GM06990 (cell line): ENCODE measurements around the gene HES1.

Experiments used
- DNase-seq: peaks from one replicate; pipeline ENCODE4 v3.0.0-alpha.2; 2011; ENCODE audit not compliant: insufficient read length; ENCODE audit errors: extremely low read depth
- H3K27me3 ChIP-seq: replicated peaks from 2 replicates; pipeline ENCODE4 v1.6.0; 2011; ENCODE audit warnings: low read length; ENCODE audit not compliant: control insufficient read depth, insufficient read depth
- H3K36me3 ChIP-seq: 2 replicates; pipeline ENCODE4 v1.5.1; 2011; ENCODE audit warnings: low read length; ENCODE audit not compliant: control insufficient read depth, insufficient read depth
- H3K4me3 ChIP-seq: replicated peaks from 2 replicates; pipeline ENCODE4 v1.5.1; 2011; ENCODE audit warnings: low read depth, mild to moderate bottlenecking, control low read depth, low read length
- TF ChIP-seq, protein P1 (sequence below): IDR thresholded peaks from 2 replicates; pipeline ENCODE4 v1.5.1; 2011; ENCODE audit warnings: low read length, control low read depth, mild to moderate bottlenecking, inconsistent platforms; ENCODE audit not compliant: insufficient read depth, poor library complexity, severe bottlenecking

HES1 gene

DNA sequence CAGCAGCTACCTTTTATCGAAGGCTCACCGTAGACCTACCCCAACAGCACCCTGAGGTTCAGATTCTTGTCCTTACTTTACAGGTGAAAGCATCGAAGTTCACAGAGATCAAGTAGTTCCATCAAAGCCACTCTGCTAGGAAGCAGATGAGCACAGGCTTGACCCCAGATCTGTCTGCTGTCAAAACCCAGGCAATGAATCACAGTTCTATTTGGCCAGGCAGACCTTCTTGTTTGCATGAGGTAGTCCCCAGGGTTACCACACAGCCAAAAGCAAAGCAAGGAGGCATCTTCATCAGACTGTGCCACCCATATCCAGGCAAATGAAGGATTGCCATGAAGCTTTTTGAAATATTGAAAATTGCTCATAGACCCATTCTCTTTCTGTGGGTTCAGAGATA lies 33.0 kb downstream of the HES1 start:
- no peaks in the 10 kb centered on the region; the same call in 1 of the 2 replicates for H3K27me3 ChIP-seq
- H3K36me3 ChIP-seq: no peaks in the 10 kb centered on the region
- TF ChIP-seq, protein P1, sequence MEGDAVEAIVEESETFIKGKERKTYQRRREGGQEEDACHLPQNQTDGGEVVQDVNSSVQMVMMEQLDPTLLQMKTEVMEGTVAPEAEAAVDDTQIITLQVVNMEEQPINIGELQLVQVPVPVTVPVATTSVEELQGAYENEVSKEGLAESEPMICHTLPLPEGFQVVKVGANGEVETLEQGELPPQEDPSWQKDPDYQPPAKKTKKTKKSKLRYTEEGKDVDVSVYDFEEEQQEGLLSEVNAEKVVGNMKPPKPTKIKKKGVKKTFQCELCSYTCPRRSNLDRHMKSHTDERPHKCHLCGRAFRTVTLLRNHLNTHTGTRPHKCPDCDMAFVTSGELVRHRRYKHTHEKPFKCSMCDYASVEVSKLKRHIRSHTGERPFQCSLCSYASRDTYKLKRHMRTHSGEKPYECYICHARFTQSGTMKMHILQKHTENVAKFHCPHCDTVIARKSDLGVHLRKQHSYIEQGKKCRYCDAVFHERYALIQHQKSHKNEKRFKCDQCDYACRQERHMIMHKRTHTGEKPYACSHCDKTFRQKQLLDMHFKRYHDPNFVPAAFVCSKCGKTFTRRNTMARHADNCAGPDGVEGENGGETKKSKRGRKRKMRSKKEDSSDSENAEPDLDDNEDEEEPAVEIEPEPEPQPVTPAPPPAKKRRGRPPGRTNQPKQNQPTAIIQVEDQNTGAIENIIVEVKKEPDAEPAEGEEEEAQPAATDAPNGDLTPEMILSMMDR: no peak
- no peak overlapping the region for H3K4me3 ChIP-seq
- no peak for DNase-seq

DNA sequence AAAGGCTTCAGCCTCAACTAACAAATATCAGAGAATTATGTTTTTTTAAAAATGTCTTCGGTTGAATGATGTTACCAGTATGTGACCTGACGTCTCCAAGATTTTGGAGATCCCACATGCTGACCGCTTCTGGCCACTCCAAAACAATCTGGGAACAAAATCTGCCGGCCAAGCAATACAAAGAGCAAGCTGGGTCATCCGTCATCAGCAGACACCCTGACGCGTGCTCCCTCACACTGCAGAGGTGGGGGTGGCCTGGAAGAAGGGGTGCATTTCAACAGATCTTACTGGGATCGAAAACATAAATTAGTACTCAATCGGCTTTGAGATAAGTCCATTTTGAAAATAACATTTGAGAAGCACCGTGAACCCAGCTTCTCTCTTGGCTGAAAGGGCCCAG lies 33.6 kb downstream of the HES1 start:
- Histone ChIP-seq H3K4me3 (no peak overlapping the region), H3K36me3 (no peaks in the 10 kb centered on the region), H3K27me3 (no peaks in the 10 kb centered on the region; the same call in 1 of the 2 replicates)
- DNase-seq: no peak
- TF ChIP-seq, protein P1: no peak

DNA sequence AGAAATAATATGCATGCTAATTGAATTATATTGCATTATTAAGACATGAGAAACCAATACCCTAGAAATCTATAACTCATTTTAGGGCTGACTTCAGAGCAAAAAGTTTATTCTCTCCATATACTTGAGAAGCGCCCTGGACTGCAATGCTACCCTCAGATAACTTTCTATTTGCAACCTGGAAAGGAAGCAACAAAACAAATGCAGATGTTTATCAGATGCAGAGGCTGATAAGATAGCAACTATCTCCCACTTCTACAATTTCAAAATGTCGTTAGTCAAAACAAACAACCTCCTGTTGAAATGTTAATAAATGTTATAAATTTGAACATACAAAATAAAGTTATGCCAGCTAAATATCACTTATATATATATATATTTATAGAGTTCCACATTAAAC lies 34.8 kb downstream of the HES1 start:
- Histone ChIP-seq H3K4me3 (no peak overlapping the region), H3K27me3 (no peaks in the 10 kb centered on the region; the same call in 1 of the 2 replicates), H3K36me3 (no peaks in the 10 kb centered on the region)
- TF ChIP-seq, protein P1: no peak
- DNase-seq: no peak

DNA sequence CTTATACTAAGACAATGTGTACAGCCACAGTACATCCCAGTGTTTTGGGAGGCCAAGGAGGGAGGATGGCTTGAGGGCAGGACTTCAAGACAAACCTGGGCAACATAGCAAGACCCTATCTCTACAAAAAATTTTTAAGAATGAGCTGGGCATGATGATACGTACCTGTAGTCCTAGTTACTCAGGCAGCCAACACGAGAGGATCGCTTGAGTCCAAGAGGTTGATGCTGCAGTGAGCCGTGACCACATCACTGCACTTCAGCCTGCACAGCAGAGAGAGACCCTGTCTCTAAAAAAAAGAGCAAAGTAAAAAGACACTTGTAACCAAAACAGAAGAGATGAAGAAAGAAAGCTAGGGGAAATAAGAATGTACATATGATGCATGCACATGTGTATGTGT lies 38.5 kb downstream of the HES1 start:
- TF ChIP-seq, protein P1: no peak
- no peaks in the 10 kb centered on the region for H3K27me3 ChIP-seq
- DNase-seq: no peak
- no peaks in the 10 kb centered on the region for H3K36me3 ChIP-seq
- no peak overlapping the region for H3K4me3 ChIP-seq

DNA sequence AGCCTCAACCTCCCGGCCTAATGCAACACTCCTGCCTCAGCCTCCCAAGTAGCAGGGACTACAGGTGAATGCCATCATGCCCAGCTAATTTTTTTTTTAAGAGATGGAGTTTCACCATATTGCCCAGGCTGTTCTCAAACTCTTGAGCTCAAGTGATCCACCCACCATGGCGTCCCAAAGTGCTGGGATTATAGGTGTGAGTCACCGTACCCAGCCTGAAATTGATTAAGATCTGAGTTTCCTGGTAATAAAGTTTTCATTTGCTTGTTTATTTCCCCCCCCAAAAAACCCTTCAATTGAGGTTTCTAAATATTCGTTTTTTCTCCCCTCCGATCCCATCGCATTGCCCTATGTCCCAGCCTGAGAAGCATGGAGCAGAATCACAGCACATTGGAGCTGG lies 39.0 kb downstream of the HES1 start:
- TF ChIP-seq, protein P1: no peak
- no peaks in the 10 kb centered on the region for H3K27me3 ChIP-seq
- DNase-seq: no peak
- H3K4me3 ChIP-seq: no peak overlapping the region
- H3K36me3 ChIP-seq: no peaks in the 10 kb centered on the region

DNA sequence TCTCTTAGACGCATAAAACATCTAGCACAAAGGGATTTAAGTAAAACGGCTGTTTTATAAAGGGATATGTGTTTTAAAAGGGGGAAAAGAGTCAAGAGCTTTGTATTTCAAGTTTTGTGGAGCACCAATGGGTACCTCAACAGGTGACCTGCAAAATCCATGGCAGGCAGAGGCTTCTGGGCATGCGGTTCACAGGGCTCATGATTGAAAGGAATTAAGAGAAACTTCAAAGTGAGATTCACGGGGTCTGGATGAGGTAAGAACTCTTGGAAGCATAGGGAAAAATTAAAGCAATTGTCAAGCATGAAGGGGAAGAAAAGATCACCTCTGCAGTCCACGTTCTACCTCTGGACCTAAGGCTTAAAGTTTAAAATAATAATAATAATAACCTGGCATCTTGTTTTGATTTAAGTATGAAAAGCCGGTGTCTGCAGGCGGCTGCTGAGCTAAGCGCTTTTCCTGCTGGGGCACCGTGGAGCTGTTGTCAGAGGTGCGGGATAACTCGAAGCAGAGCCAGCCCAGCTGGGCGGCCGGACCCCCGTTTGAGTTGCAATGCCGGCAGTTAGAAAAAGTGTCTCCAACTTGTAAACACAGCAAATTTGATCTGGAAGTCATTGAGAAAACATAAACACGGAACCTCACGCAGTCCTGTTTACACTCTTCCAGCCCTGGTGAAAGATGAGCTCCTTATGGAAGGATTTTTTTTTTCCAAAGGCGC lies 40.5 kb downstream of the HES1 start:
- DNase-seq: no peak
- TF ChIP-seq, protein P1: no peak
- H3K4me3 ChIP-seq: no peak overlapping the region
- no peaks in the 10 kb centered on the region for H3K27me3 ChIP-seq
- H3K36me3 ChIP-seq: no peaks in the 10 kb centered on the region
